Measurements from ENCODE around the gene CBLN1.
"Not testable (repeated sequence)": the region's sequence is repeated elsewhere in the genome, so short reads cannot be mapped to it uniquely, and the experiment has no call there.

The CBLN1 gene

DNA sequence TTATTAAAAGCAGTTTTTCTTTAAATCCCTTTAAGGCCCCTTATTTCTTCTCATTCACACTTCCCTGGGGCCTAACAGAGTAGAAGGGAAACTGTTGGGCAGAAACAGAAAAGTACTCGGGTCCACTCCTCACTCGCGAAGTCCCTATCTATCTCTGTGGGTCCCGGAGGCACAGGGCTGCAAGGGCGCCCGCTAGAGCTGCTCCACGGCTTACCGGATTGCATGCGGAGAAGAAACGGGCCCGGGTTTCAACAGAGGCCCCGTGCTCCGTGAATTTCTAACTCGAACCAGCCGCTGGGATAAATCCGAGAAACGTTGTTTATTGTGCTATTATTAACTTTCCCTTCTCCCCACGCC lies 4.3 kb downstream of the CBLN1 start:
- DNase-seq: no peak

DNA sequence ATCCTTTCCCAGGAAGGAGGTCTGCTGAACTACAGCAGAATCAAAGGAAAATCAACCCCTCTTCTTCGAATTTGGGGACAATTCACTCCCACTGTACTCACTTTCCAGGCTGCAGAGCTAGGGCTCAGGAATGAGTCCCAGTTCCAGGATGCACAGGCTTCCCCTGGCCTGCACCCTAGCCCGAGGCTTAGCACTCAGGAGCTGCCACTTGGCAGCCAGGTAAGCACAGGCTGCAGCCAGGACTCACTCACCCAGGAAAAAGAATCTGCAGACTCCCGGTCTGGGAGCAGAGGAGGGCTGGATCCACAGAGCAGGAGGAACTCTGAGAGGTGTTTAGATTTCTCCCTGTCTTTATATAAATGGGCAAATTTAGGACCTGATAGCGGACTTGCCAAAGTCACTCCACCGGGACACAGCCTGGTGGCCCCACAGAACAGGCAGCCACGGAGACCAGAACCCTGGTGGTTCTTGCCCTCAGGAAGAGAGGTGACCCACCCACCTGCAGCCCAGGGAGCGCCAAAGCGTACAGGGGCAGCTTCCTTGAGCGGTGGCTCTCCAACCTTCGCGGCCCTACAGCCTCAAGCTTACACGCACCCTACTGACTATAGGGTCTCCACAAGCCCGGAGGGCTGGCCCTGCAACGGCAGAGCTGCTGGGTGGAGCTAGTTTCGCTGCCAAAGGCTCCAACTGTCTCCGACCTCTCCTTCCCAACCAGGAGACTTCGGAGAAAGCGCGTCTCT lies 4.8 kb downstream of the CBLN1 start:
- DNase-seq: no peak

DNA sequence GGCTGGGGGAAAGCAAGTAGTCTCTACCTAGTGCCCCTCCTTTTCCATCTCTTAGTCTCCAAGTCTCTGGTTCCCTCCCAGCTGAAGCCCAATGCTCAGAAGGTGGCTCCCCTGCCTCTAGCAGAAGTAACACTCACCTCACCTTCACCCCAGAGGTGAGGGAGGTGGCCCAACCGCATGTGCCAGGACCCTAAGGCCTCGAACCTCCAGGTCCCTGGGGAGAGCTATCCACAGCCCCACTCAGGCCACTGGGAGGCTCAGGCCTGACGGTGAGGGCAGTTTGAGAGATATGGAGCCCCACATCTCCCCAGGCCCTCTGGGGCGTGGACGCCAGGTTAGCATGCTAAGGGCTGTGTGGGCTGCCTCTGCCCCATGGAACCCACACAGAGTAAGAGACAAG lies 5.8 kb downstream of the CBLN1 start:
- DNase-seq: no peak

DNA sequence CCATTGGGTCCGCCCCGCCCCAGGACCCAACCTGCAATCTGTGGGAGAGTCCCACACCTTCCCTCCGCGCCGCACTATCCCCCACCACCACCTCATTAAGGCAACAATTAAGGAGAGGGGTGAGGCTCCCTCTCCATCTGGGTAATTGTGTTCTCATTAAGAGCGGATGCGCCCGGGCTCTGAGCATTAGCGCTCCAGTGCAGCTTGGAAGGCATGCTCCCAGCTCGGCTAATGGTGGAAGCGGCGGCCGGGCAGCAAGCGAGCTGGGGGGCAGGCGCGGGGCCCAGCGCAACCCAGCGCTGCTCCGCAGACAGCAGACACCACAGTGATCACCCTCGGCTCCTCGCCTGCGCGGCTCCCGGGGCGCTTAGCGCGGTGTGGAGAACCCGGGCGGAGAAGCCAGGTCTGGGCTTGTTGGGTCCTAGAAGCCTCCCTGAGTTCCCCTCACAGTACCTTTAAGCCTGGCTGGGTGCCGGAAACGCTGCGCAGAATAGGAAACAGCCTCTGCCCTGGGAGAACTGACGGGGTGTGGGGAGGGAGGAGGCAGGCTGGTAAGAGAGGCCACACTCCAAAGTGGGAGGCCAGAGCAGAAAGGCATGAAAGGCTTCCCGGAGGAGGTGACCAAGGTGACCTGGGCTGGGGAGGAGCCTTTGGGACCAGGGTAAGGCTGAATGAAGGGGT lies 6.4 kb downstream of the CBLN1 start:
- no peak for DNase-seq

DNA sequence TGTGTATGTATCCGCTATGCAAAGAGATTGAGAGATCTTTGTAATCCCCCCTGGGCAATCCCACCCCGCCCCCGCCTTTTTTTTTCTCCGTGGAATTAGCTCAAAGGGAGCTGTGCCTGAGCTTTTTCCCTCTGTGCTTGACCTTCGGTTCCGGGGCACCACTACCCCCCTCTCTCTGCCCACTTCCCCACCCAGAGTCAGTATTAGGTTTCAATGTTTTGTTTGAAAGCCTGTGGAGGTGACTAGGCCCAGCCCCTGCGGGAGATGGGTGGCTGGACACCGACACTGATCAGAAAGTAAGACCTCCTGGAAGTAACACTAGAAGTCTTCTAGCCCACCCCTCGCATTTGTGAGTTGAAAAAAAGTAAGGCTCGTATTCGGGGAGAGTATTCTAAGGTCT lies 7.0 kb downstream of the CBLN1 start:
- no peak for DNase-seq

DNA sequence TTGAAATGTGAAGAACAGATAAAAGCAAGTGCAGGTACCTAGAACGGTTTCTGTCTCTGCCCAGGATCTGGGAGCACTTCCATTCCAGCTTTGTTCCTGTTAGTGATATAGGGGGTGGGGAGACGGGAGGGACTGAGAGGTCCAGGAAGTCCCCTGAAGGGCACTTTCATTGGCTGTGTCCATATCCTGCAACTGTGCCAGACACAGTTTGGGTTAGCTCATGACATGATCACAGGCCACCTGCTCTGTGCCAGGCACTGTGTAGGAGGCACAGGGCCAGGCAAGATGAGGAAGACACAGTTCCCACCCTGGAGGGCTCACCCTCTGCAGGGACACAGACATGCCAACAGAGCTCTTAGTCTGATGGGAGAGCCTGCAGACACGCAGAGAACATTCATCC lies 7.9 kb downstream of the CBLN1 start:
- DNase-seq: no peak

DNA sequence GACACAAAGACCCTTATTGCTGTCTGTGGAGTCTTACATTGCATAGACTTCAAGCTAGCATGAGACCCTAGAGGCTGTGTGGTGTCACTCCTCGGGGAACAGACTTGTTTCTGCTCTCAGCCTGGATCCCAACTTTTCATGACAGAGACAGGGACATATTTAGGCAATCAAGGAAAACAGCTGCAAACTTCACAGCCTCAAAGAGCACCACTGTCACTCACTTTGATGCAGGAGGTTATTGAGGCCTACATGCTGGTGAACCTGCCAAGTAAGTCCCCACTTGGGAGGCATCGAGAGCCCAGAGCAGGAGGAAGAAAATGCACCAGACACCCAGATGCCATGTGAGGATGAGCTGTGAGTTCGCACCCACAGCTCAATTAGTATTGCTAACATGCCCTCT lies 10.3 kb downstream of the CBLN1 start:
- no peak for DNase-seq

DNA sequence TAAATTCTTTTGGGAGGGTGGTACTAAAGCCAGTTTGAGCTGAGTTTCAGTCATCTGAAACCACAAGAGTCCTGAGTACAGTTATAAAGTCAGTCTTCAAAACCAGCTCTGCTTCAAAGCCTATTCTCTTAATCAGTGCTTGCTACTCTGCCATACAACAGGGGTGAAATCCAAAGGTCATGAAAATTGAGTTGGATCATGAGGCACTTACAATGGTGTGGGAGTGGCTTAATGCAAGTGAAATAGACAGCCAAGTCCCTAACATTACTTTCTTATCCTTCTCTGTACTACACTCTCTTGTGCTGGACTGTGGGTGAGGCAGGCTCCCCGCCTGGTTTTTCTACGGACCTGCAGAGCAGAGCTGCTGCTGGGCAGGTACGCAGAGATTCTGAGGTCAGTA lies 12.4 kb downstream of the CBLN1 start:
- no peak for DNase-seq

DNA sequence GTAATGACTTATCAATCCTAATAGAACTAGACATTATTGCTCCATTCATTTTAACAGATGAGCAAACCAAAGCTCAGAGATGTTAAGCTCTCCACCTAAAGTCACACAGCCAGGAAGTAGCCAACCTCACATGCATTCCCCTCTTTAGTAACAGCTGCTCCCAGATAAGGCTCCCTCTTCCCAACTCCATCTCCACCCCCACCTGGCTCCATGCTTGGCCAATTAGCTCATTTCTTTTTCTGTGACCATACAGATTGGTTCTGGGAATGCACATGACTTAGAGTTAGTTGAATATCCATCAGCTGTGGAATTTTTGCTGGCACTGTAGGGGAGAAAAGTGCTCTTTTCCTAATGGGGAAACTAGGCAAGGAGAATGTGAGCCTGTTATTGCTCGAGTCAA lies 13.0 kb downstream of the CBLN1 start:
- no peak for DNase-seq

DNA sequence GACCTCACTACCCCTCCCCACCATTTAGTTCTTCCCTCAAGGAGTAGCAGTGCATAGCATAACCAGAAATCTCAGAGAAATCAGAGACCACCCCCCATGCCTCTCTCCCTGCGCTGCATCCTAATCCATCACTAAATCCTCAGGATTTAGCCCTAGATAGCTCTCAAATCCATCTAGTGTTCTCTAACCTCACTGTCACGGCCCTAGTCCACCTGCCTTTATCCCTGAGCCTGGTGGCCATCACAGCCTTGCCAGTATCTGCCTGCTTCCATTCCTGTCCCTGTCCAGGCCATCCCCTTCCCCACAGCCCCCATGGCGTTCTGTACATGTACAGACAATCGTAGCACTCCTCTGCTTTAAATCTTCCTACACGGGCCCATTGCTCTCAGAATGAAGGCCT lies 19.1 kb downstream of the CBLN1 start:
- no peak for DNase-seq

DNA sequence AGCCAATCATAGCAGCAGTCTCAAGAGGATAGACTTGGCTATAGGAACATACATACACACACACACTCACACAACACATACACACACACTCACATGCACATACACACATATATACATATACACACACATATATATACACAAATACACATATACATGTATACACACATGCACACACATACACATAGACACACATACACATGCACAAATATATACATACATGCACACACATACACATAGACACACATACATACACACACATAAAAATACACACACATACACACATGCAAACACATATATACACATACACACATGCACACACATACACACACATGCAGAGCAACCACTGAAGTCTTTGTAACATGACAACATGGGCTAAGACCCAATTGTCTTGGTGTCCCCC lies 19.7 kb downstream of the CBLN1 start:
- no peak for DNase-seq

DNA sequence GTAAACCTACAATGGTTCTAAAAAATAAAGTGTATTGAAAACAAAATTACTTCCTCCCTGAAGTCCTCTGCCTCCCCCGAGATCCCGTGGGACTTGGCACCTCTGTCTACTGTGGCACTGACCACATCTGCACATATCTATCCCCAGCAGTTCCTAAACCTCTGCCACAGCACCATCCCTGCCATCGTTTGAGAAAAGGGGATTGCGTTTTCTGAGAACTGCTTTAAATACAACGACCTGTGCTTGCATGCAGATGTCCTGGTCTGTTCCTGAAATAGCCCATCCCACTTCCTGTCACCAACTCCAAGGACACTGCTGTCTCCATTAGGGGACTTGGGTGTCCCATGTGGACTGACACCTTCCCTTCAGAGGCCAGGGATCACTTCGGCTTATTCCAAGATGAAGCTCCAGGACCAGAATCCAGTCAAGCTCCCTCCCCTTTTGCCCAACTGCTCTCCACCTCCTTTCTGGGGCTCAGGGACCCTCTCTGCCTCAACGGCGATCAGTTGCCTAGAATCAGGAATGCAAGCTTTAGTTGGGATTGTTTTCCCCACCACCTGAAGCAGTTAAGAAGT lies 20.6 kb downstream of the CBLN1 start:
- DNase-seq: no peak

DNA sequence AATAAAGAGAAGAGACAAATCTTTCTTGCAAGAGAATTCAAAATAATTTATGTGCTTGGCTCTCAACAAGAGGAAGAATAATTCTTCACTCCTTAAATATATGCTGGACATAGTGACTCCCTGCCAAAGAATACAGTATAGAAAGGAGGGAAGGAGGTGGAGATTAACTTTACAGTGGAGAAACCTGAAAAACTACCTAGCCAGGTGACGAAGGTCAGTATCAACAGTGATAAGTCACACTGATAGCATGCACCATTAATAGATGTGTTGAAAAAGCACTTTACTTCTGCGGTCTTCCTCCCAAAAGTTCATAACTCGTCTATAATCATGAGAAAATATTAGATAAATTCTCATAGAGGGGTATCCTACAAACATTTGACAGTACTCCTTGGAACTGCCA lies 21.4 kb downstream of the CBLN1 start:
- no peak for DNase-seq

DNA sequence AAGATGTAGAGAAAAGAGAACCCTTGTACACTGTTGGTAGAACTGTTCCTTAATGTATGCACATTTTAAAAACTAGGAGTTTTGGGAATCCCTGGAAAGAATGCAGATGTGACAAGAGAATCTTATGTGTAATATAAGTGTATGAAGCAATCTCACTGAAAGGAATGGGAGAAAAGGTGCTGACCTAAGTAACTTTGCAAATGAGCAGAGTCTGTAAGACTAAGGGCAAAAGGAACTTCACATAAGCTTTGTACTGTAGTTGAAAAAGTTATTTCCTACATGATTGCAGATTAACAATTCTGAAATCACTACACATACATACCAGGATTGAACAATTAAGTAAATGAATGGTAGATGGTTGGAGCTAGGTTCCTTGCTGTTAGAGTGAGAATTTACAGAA lies 22.3 kb downstream of the CBLN1 start:
- DNase-seq: no peak

DNA sequence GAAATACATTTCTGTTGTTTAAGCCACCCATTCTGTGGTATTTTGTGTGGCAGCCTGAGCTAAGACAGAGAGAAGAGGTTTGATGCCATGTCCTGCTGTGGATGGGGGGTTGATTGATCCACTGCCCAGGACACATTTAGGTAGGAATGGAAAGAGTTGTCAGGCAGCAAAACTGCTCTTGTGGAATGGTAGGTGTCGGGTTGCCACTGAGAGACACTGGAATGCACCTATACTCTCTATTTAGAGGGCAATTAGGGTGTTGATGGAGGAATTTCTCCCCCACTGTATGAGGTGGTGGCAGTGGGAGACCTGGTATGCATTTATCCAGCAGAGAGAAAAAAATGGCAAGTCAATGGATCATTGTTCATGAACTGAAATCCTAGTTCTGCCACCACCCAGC lies 30.9 kb downstream of the CBLN1 start:
- no peak for DNase-seq

DNA sequence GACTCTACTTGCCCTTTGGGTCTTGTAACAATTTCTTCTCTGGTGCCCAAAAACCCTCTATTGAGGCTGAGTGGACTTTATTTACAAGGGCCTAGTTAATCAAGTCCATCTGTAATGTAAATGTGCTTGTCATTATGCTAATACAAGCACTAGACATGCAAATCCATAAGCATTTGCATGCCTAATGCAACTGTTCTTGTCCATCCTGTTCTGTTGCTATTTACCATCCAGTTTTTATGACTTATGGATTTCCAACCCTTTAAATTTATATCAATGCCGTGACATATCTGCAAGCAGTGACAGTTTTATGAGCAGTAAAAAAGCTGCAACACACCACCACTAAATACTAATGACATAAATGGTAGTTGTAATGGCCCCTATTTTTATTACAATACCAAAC lies 33.4 kb downstream of the CBLN1 start:
- DNase-seq: no peak

DNA sequence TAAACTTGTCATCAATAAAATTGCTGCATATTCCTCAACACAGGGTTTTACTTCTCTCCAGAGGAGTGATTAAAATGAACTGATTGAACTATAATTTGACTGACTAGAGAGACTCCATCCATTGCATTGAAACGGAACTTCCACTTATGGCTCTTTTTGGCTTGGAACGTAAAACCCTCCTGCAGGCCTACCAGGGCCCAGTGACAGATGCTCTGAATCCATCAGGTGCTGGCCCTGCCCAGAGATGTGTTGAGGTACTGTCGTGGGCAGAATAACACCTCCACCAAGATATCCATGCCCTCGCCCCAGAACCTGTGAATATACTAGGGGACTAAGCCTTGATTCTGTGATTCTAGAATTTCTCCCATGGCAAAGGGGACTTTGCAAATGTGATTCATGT lies 45.4 kb downstream of the CBLN1 start:
- DNase-seq: no peak

DNA sequence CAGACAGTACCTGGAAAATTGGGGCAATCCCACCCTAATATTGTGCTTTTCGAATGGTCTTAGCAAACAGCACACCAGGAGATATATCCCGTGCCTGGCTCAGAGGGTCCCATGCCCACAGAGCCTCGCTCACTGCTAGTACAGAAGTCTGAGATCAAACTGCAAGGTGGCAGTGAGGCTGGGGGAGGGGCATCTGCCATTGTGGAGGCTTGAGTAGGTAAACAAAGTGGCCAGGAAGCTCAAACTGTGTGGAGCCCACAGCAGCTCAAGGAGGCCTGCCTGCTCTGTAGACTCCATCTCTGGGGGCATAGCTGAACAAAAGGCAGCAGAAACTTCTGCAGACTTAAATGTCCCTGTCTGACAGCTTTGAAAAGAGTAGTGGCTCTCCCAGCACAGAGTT lies 53.3 kb downstream of the CBLN1 start:
- DNase-seq: not testable (repeated sequence)

Data from stimulated activated naive CD4-positive, alpha-beta T cell (primary cell).